GM18519 (cell line): Measurements from ENCODE around the gene RPP25L.
"Not testable (repeated sequence)": the region's sequence is repeated elsewhere in the genome, so short reads cannot be mapped to it uniquely, and the experiment has no call there.

Experiments
- ATAC-seq: cut with Tn5 transposase; IDR thresholded peaks from one replicate; pipeline ENCODE4 v1.9.1; 2021; ENCODE audit warnings: mild to moderate bottlenecking, moderate library complexity; ENCODE audit not compliant: unreplicated experiment, low FRiP score

Gene RPP25L

GRCh38 chr9:34611811-34612787, at the start of gene RPP25L:
Gene RPP25L (minus strand): TSS chr9:34612097. CDS start chr9:34611296, 801 bp downstream.
- peak; percentile 46 for ATAC-seq

- ATAC-seq: no peak
These were observed 47.8 kb upstream of the RPP25L start for GRCh38 chr9:34659592-34660253.

GRCh38 chr9:34658461-34658860, 46.6 kb upstream of the RPP25L start:
- no peak for ATAC-seq

GRCh38 chr9:34656992-34657391, 45.1 kb upstream of the RPP25L start:
- no peak for ATAC-seq

GRCh38 chr9:34655394-34655793, 43.5 kb upstream of the RPP25L start:
- no peak for ATAC-seq

- no peak for ATAC-seq
These were observed 42.6 kb upstream of the RPP25L start for GRCh38 chr9:34654323-34655051.

GRCh38 chr9:34653151-34654072, 41.5 kb upstream of the RPP25L start:
- ATAC-seq: no peak

- no peak for ATAC-seq
These were observed 40.7 kb upstream of the RPP25L start for GRCh38 chr9:34652602-34653000.

GRCh38 chr9:34651876-34652601, 40.1 kb upstream of the RPP25L start, which contains the start of gene IL11RA:
Gene IL11RA (plus strand): TSS chr9:34652185. CDS start chr9:34655218, 3,033 bp downstream.
- no peak for ATAC-seq

GRCh38 chr9:34651321-34651720, 39.4 kb upstream of the RPP25L start:
- ATAC-seq: no peak

- no peak for ATAC-seq
These were observed 38.9 kb upstream of the RPP25L start for GRCh38 chr9:34650816-34651215.

- no peak for ATAC-seq
These were observed 36.8 kb upstream of the RPP25L start for GRCh38 chr9:34648673-34649072.

- no peak for ATAC-seq
These were observed 35.8 kb upstream of the RPP25L start for GRCh38 chr9:34647651-34648050.

- ATAC-seq: no peak
These were observed 35.1 kb upstream of the RPP25L start for GRCh38 chr9:34647084-34647403.

- peak; percentile 58 for ATAC-seq
These were observed 34.5 kb upstream of the RPP25L start, which contains the start of gene GALT for GRCh38 chr9:34646211-34647083. Gene GALT (plus strand): TSS chr9:34646675. CDS start chr9:34646705, 30 bp downstream.

- no peak for ATAC-seq
These were observed 32.9 kb upstream of the RPP25L start for GRCh38 chr9:34644766-34645314.

GRCh38 chr9:34642679-34643078, 30.8 kb upstream of the RPP25L start:
- ATAC-seq: no peak

- ATAC-seq: not testable (repeated sequence)
These were observed 27.4 kb upstream of the RPP25L start for GRCh38 chr9:34639322-34639721.
